Left ventricle myocardium inferior (tissue), 1 donor: ENCODE measurements around the gene GPR15LG. TPM values are rescaled to one million over a fixed set of nuclear protein-coding genes. Genes with fewer than 3 reads are reported as not detected.

Experiments
- DNase-seq: peaks from one replicate; pipeline ENCODE4 v3.0.0-alpha.2; 2020
- H3K27ac ChIP-seq: fragments of 200-600 bp; replicated peaks from 2 replicates; pipeline ENCODE4 v1.8.0; 2021
- H3K27me3 ChIP-seq: fragments of 200-600 bp; 2 replicates; pipeline ENCODE4 v1.8.0; 2021; ENCODE audit warnings: low read depth
- H3K36me3 ChIP-seq: fragments of 200-600 bp; 2 replicates; pipeline ENCODE4 v1.8.0; 2021
- H3K4me1 ChIP-seq: fragments of 200-600 bp; 2 replicates; pipeline ENCODE4 v1.8.0; 2021
- H3K4me3 ChIP-seq: fragments of 200-600 bp; 2 replicates; pipeline ENCODE4 v1.8.0; 2021; ENCODE audit warnings: mild to moderate bottlenecking, moderate library complexity
- H3K9me3 ChIP-seq: fragments of 200-600 bp; replicated peaks from 2 replicates; pipeline ENCODE4 v1.8.0; 2021
- CTCF ChIP-seq: fragments of 200-600 bp; IDR thresholded peaks from 2 replicates; pipeline ENCODE4 v1.8.0; 2021; ENCODE audit warnings: antibody characterized with exemption, mild to moderate bottlenecking, borderline replicate concordance
- intact Hi-C: fragments of 100-400 bp; cut with micrococcal nuclease; formaldehyde crosslinking; loops from one replicate; pipeline ENCODE4 v1.11.0; 2022
- total RNA-seq: library from RNA; stranded (reverse); fragmentation: NEBNext Ultra II Directional; extraction: Animal tissue kit (Norgen Biotek cat#: 25700); gene quantifications from one replicate; pipeline ENCODE4 v1.2.1, GENCODE V29; 2021
- donor health status: DM: no; HTN: yes; CAD: no; lungs with severe emphysema.

The GPR15LG gene
- total RNA-seq, 1 donor from 2014 or later: not detected

DNA sequence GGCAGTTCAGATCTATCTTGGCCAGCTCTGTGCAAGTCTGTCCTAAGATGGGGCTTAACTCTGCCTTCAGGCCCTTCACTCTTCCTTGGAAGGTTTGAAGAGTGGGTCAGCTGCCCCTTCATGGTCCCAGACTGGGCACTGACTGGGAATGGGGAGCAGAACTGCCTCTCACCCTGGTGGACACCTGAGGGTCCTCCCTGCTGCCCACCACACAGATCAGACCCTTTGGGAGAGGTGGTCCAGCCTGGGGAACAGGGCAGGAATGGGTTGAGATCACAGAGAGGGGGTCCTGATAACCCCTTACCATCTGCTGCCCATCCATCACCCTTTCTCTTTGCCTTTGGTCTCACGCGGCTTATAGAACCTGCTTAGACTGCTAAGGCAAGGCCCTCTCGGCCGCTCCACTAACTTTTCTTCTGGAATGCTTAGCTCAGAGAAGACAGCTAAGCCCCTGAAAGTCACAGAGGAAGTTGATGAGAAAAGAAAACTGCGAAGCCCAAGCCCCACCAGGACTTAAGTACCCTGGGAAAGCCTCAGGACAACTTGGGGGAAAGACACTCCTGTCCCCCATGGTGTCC is 20.3 kb downstream of the GPR15LG start:
- H3K4me1 ChIP-seq: peaks cover 30% of the 10 kb centered on the region
- H3K27ac ChIP-seq: no peak overlapping the region
- no peaks in the 10 kb centered on the region for H3K9me3 ChIP-seq
- no peak for TF ChIP-seq CTCF
- peaks cover 78% of the 10 kb centered on the region for H3K27me3 ChIP-seq
- intact Hi-C loops: no loop called here
- no peak for DNase-seq
- H3K36me3 ChIP-seq: no peaks in the 10 kb centered on the region
- H3K4me3 ChIP-seq: peak overlapping the region; percentile 66

DNA sequence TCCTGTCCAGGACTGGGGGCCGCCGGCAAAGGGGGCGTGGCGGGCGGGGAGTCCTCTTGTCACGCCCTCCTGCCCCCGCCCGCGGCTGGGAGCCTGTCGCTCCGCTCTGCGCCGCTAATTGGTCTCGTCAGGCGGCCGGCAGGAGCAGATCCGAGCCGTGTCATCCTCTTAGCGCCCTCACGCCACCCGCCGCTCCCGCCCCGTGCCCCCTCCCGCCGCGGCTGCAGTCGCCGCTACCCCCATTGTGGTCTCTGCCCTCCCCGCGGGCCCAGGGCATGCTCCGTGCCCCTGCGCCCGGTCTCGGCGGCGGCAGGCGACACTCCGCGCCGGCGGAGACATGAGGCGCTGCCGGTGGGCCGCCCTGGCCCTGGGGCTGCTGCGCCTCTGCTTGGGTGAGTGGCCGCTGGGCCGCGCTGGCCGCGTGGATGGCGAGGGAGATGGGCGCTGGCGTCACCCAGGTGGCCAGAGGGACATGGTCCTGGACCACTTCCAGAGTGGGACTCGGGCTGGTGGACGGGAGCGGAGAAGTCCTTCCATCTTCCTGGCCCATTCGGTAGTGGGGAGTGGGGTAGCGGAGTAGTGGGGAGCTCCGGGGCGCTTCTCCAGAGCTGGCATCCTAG is 20.9 kb downstream of the GPR15LG start, which contains the start of gene CDHR1:
TSS of gene CDHR1 (plus strand) at position 114 of the 620 bp plus-strand sequence. CDS start at position 338, 224 bp downstream.
- Histone ChIP-seq H3K27ac (no peak within 1 kb of the TSS), H3K36me3 (no peaks in the 10 kb centered on the region), H3K4me1 (peaks cover 30% of the 10 kb centered on the region), H3K4me3 (peak within 1 kb of the TSS; percentile 66), H3K27me3 (peaks cover 74% of the 10 kb centered on the region), H3K9me3 (no peaks in the 10 kb centered on the region)
- peak; percentile 46 for DNase-seq
- TF ChIP-seq CTCF: no peak
- intact Hi-C loops: no loop called here

GRCh38 chr10:84195044-84195830 is 21.6 kb downstream of the GPR15LG start:
- peak overlapping the region; percentile 66 for H3K4me3 ChIP-seq
- intact Hi-C loops: no loop called here
- DNase-seq: no peak
- H3K27ac ChIP-seq: no peak overlapping the region
- no peaks in the 10 kb centered on the region for H3K9me3 ChIP-seq
- TF ChIP-seq CTCF: no peak
- H3K4me1 ChIP-seq: peaks cover 30% of the 10 kb centered on the region
- H3K36me3 ChIP-seq: no peaks in the 10 kb centered on the region
- H3K27me3 ChIP-seq: peaks cover 68% of the 10 kb centered on the region

DNA sequence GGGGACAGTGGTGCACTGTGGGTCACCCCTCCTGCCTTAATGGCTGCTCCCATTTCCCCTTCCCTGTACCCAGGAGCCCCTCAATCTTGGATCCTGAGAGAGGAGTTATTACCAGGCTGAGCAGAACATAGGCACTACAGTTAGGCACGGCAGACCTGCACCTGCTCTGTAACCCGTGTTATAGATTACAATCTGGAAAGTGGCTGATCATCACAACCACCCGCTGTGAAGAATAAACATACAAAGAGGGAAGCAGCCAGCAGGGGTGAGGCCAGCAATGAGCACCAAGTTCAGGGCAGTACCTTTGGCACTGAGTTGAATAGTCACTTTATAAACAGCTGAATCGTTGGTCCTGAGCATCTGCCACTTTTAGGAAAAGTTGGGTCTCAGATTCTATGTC is 22.5 kb downstream of the GPR15LG start:
- Histone ChIP-seq H3K9me3 (no peaks in the 10 kb centered on the region), H3K36me3 (no peaks in the 10 kb centered on the region), H3K4me1 (peaks cover 30% of the 10 kb centered on the region), H3K27me3 (peaks cover 67% of the 10 kb centered on the region), H3K27ac (no peak overlapping the region), H3K4me3 (no peak overlapping the region)
- intact Hi-C loops: no loop called here
- no peak for DNase-seq
- no peak for TF ChIP-seq CTCF

DNA sequence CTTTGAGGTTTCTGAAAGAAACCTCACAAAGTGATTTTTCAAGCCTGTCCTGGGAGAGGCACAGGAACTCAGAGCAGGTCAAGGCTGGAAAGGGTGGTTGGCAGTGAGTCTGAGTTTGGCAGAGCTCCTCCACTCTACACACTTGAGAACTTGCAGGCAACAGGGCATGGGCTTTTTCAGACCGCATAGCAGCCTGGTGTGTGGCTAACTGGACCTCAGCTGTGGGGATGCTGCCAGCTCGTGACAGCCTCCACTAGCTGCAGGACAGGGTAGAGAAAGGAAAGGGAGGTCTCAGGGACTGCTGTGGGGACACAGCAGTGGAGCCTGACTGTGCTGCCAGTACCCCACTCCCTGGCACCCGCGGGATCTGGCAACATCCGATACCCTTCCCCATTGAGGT is 23.3 kb downstream of the GPR15LG start:
- Histone ChIP-seq H3K27ac (no peak overlapping the region), H3K9me3 (no peaks in the 10 kb centered on the region), H3K36me3 (no peaks in the 10 kb centered on the region), H3K27me3 (peaks cover 68% of the 10 kb centered on the region), H3K4me1 (peaks cover 30% of the 10 kb centered on the region), H3K4me3 (no peak overlapping the region)
- intact Hi-C loops: no loop called here
- DNase-seq: peak; percentile 52
- no peak for TF ChIP-seq CTCF
